Liver (tissue), 9 donors: ENCODE data around the gene CDH13. TPM values are rescaled to one million over a fixed set of nuclear protein-coding genes. Genes with fewer than 3 reads are reported as not detected.

Experiments used
- DNase-seq: peaks from one replicate; pipeline ENCODE4 v3.0.0-alpha.2; 2017; ENCODE audit warnings: low spot score
- H3K27ac ChIP-seq, 2 donors: one replicate each; pipeline ENCODE4 v1.7.0; 2013; ENCODE audit warnings: inconsistent platforms in 2 of 2, low read length in 2 of 2, control low read depth in 1 of 2, low read depth in 1 of 2, mild to moderate bottlenecking in 1 of 2
- H3K27me3 ChIP-seq, 4 donors: one replicate each; pipeline versions ENCODE4 v1.6.1 to v1.7.0; 2013; ENCODE audit warnings: low read length in 3 of 4, inconsistent platforms in 1 of 4, mild to moderate bottlenecking in 1 of 4, moderate library complexity in 1 of 4; ENCODE audit not compliant: control insufficient read depth in 4 of 4, insufficient read depth in 4 of 4
- H3K36me3 ChIP-seq, 4 donors: one replicate each; pipeline versions ENCODE4 v1.6.1 to v1.7.0; 2013; ENCODE audit warnings: low read length in 3 of 4, mild to moderate bottlenecking in 3 of 4, low read depth in 1 of 4, moderate library complexity in 1 of 4; ENCODE audit not compliant: control insufficient read depth in 4 of 4, insufficient read depth in 3 of 4
- H3K4me1 ChIP-seq, 4 donors: one replicate each; pipeline versions ENCODE4 v1.6.1 to v1.7.0; 2013; ENCODE audit warnings: low read length in 3 of 4, mild to moderate bottlenecking in 3 of 4, moderate library complexity in 1 of 4; ENCODE audit not compliant: control insufficient read depth in 4 of 4, insufficient read depth in 4 of 4
- H3K4me3 ChIP-seq, 3 donors: one replicate each; pipeline versions ENCODE4 v1.6.1 to v1.7.0; 2013; ENCODE audit warnings: low read length in 3 of 3, control low read depth in 1 of 3, low read depth in 1 of 3, mild to moderate bottlenecking in 1 of 3
- H3K9ac ChIP-seq, 2 donors: one replicate each; pipeline ENCODE4 v1.7.0; 2013; ENCODE audit warnings: low read length in 2 of 2, mild to moderate bottlenecking in 2 of 2, moderate library complexity in 2 of 2, control low read depth in 1 of 2, low read depth in 1 of 2
- H3K9me3 ChIP-seq, 4 donors: one replicate each; pipeline versions ENCODE4 v1.6.1 to v1.7.0; 2013; ENCODE audit warnings: low read length in 3 of 4; ENCODE audit not compliant: control insufficient read depth in 4 of 4
- ATF3 ChIP-seq: IDR thresholded peaks from 2 replicates; pipeline ENCODE4 v1.6.1; 2016; ENCODE audit warnings: antibody characterized with exemption
- CTCF ChIP-seq: fragments of 150-350 bp; IDR thresholded peaks from 2 replicates; pipeline ENCODE4 v1.5.1; 2017; ENCODE audit warnings: improper control_type of control experiment, low read depth, low read length; ENCODE audit not compliant: missing input control
- EGR1 ChIP-seq, 2 donors: IDR thresholded peaks; 2 replicates each; pipeline ENCODE4 v1.6.1; 2016 to 2018; ENCODE audit warnings: antibody characterized with exemption in 2 of 2, low read depth in 2 of 2
- FOXA1 ChIP-seq: IDR thresholded peaks from 2 replicates; pipeline ENCODE4 v1.6.1; 2016; ENCODE audit warnings: antibody characterized with exemption
- FOXA2 ChIP-seq: IDR thresholded peaks from 2 replicates; pipeline ENCODE4 v1.6.1; 2016; ENCODE audit warnings: antibody characterized with exemption
- GABPA ChIP-seq, 2 donors: IDR thresholded peaks in 1 of 2; conservative IDR thresholded peaks in 1 of 2; 2 replicates each; pipeline ENCODE4 v1.6.1; 2016; ENCODE audit warnings: antibody characterized with exemption in 2 of 2, mild to moderate bottlenecking in 1 of 2, moderate library complexity in 1 of 2
- HNF4G ChIP-seq: IDR thresholded peaks from 2 replicates; pipeline ENCODE4 v1.6.1; 2016; ENCODE audit warnings: antibody characterized with exemption
- JUND ChIP-seq, 2 donors: IDR thresholded peaks; 2 replicates each; pipeline ENCODE4 v1.6.1; 2016; ENCODE audit warnings: antibody characterized with exemption in 2 of 2
- MAX ChIP-seq: IDR thresholded peaks from 2 replicates; pipeline ENCODE4 v1.6.1; 2016; ENCODE audit warnings: antibody characterized with exemption
- NR2F2 ChIP-seq: IDR thresholded peaks from 2 replicates; pipeline ENCODE4 v1.6.1; 2016; ENCODE audit warnings: antibody characterized with exemption
- RXRA ChIP-seq, 2 donors: IDR thresholded peaks; 2 replicates each; pipeline ENCODE4 v1.6.1; 2017 to 2018; ENCODE audit warnings: antibody characterized with exemption in 2 of 2, mild to moderate bottlenecking in 1 of 2
- SP1 ChIP-seq: IDR thresholded peaks from 2 replicates; pipeline ENCODE4 v1.6.1; 2018; ENCODE audit warnings: antibody characterized with exemption, mild to moderate bottlenecking
- TAF1 ChIP-seq: conservative IDR thresholded peaks from 2 replicates; pipeline ENCODE4 v1.6.1; 2016; ENCODE audit warnings: antibody characterized with exemption, mild to moderate bottlenecking
- YY1 ChIP-seq: IDR thresholded peaks from 2 replicates; pipeline ENCODE4 v1.6.1; 2016; ENCODE audit warnings: antibody characterized with exemption, mild to moderate bottlenecking
- WGBS: extraction: QIAGEN DNeasy Blood & Tissue Kit; methylation state at CpG from one replicate; pipeline ENCODE4 v1.1.7; 2013; 5-methylcytosine and 5-hydroxymethylcytosine counted together
- polyA plus RNA-seq, 2 donors: library from polyadenylated mRNA; stranded (reverse) in 1 of 2; unstranded in 1 of 2; fragments of 200-250 nt in 1 of 2; fragments of >200 nt in 1 of 2; fragmentation: Nextera tagmentation in 1 of 2; extraction: Ambion mirVana in 1 of 2; gene quantifications; one replicate each; pipeline versions ENCODE4 v1.2.1 to v1.2.3, GENCODE V29; 2013 to 2015
- total RNA-seq, 2 donors: library from RNA; depleted of rRNA; stranded (reverse); fragments of >200 nt; gene quantifications; one replicate each; pipeline ENCODE4 v1.2.3, GENCODE V29; 2014
- donor health status: healthy.
- donor health status: healthy.
- donor health status: healthy.
- donor health status: healthy.
- donor health status: healthy.

Gene CDH13
- total and polyA plus RNA-seq, 4 donors: 0.21 to 1.5 (median 0.58) TPM

GRCh38 chr16:83458612-83459011 lies 831.8 kb downstream of the CDH13 start:
- Histone ChIP-seq H3K36me3 (no peaks in the 10 kb centered on the region), H3K27ac (no peak overlapping the region), H3K9me3 (no peaks in the 10 kb centered on the region), H3K4me1 (no peaks in the 10 kb centered on the region), H3K9ac (no peak overlapping the region), H3K4me3 (no peak overlapping the region), H3K27me3 (peaks cover 0 to 2% (median 0%) of the 10 kb centered on the region in 4 donors)
- DNase-seq: no peak
- no peak for TF ChIP-seq RXRA (IDR thresholded peaks at IDR 0.05)
- WGBS: 69% methylated on average over 4 of the region's 4 CpGs

- 62% methylated on average over 6 of the region's 6 CpGs for WGBS
- DNase-seq: no peak
- Histone ChIP-seq H3K4me3 (no peak overlapping the region), H3K27me3 (no peaks in the 10 kb centered on the region), H3K9me3 (no peaks in the 10 kb centered on the region), H3K4me1 (no peaks in the 10 kb centered on the region), H3K27ac (no peak overlapping the region), H3K36me3 (no peaks in the 10 kb centered on the region), H3K9ac (no peak overlapping the region)
- TF ChIP-seq RXRA (IDR thresholded peaks at IDR 0.05) (no peak), EGR1 (IDR thresholded peaks at IDR 0.05; ENCODE audit: low read depth in 2 of 2) (no peak), GABPA (IDR thresholded peaks at IDR 0.05 in 1 of 2, conservative IDR thresholded peaks at IDR 0.05 in 1 of 2) (no peak), ATF3 (no peak), NR2F2 (no peak)
Measured at GRCh38 chr16:83464991-83465390, 838.2 kb downstream of the CDH13 start.

GRCh38 chr16:83470416-83470815 lies 843.6 kb downstream of the CDH13 start:
- DNase-seq: no peak
- H3K4me3 ChIP-seq: no peak overlapping the region
- H3K9ac ChIP-seq: no peak overlapping the region
- H3K36me3 ChIP-seq: no peaks in the 10 kb centered on the region
- H3K27ac ChIP-seq: no peak overlapping the region
- H3K9me3 ChIP-seq: no peaks in the 10 kb centered on the region
- H3K27me3 ChIP-seq: no peaks in the 10 kb centered on the region
- 82% methylated on average over 3 of the region's 3 CpGs for WGBS
- TF ChIP-seq NR2F2: no peak
- no peak for TF ChIP-seq FOXA2
- TF ChIP-seq CTCF: no peak
- no peak for TF ChIP-seq EGR1 (IDR thresholded peaks at IDR 0.05; ENCODE audit: low read depth in 2 of 2)
- H3K4me1 ChIP-seq: peaks cover 0 to 12% (median 0%) of the 10 kb centered on the region in 4 donors

- Histone ChIP-seq H3K4me1 (peaks cover 0 to 12% (median 0%) of the 10 kb centered on the region in 4 donors), H3K36me3 (no peaks in the 10 kb centered on the region), H3K27me3 (no peaks in the 10 kb centered on the region), H3K9me3 (no peaks in the 10 kb centered on the region), H3K27ac (peak overlapping the region; percentile 72 to 83), H3K9ac (no peak overlapping the region), H3K4me3 (no peak overlapping the region)
- DNase-seq: no peak
- WGBS: 37% methylated on average over 7 of the region's 7 CpGs
- no peak for TF ChIP-seq TAF1
- TF ChIP-seq YY1: peak; percentile 70
- no peak for TF ChIP-seq NR2F2
- peak; percentile 94 for TF ChIP-seq FOXA2
- peak; percentile 92 for TF ChIP-seq MAX
- TF ChIP-seq CTCF: no peak
- peak in 1 of 2 donors; percentile 44 for TF ChIP-seq GABPA (IDR thresholded peaks at IDR 0.05 in 1 of 2, conservative IDR thresholded peaks at IDR 0.05 in 1 of 2)
- TF ChIP-seq SP1: no peak
- TF ChIP-seq FOXA1: peak; percentile 90
- peak in 1 of 2 donors; percentile 46 for TF ChIP-seq JUND (IDR thresholded peaks at IDR 0.05)
- peak in 1 of 2 donors; percentile 68 for TF ChIP-seq RXRA (IDR thresholded peaks at IDR 0.05)
- no peak for TF ChIP-seq HNF4G
Measured at GRCh38 chr16:83472776-83473501, 846.2 kb downstream of the CDH13 start.
